Activated naive CD4-positive, alpha-beta T cell treated with anti-CD3 and anti-CD28 coated beads, Interleukin-2, amount 50 U/mL, for 24 hours (primary cell): ENCODE results near the gene RTN4.
"Not testable (repeated sequence)": the region's sequence is repeated elsewhere in the genome, so short reads cannot be mapped to it uniquely, and the experiment has no call there.

ENCODE experiments used
- H3K27ac Mint-ChIP-seq: one replicate; pipeline ENCODE4 v1.8.0; 2021; ENCODE audit warnings: mild to moderate bottlenecking, mixed read lengths
- H3K27me3 Mint-ChIP-seq: one replicate; pipeline ENCODE4 v1.8.0; 2021; ENCODE audit warnings: mixed read lengths
- H3K36me3 Mint-ChIP-seq: one replicate; pipeline ENCODE4 v1.8.0; 2021; ENCODE audit warnings: mixed read lengths
- H3K4me1 Mint-ChIP-seq: one replicate; pipeline ENCODE4 v1.8.0; 2021; ENCODE audit warnings: mixed read lengths
- H3K4me3 Mint-ChIP-seq: one replicate; pipeline ENCODE4 v1.8.0; 2021; ENCODE audit warnings: mild to moderate bottlenecking, mixed read lengths
- H3K9me3 Mint-ChIP-seq: one replicate; pipeline ENCODE4 v1.8.0; 2021; ENCODE audit warnings: mixed read lengths

RTN4 gene, protein sequence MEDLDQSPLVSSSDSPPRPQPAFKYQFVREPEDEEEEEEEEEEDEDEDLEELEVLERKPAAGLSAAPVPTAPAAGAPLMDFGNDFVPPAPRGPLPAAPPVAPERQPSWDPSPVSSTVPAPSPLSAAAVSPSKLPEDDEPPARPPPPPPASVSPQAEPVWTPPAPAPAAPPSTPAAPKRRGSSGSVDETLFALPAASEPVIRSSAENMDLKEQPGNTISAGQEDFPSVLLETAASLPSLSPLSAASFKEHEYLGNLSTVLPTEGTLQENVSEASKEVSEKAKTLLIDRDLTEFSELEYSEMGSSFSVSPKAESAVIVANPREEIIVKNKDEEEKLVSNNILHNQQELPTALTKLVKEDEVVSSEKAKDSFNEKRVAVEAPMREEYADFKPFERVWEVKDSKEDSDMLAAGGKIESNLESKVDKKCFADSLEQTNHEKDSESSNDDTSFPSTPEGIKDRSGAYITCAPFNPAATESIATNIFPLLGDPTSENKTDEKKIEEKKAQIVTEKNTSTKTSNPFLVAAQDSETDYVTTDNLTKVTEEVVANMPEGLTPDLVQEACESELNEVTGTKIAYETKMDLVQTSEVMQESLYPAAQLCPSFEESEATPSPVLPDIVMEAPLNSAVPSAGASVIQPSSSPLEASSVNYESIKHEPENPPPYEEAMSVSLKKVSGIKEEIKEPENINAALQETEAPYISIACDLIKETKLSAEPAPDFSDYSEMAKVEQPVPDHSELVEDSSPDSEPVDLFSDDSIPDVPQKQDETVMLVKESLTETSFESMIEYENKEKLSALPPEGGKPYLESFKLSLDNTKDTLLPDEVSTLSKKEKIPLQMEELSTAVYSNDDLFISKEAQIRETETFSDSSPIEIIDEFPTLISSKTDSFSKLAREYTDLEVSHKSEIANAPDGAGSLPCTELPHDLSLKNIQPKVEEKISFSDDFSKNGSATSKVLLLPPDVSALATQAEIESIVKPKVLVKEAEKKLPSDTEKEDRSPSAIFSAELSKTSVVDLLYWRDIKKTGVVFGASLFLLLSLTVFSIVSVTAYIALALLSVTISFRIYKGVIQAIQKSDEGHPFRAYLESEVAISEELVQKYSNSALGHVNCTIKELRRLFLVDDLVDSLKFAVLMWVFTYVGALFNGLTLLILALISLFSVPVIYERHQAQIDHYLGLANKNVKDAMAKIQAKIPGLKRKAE

DNA sequence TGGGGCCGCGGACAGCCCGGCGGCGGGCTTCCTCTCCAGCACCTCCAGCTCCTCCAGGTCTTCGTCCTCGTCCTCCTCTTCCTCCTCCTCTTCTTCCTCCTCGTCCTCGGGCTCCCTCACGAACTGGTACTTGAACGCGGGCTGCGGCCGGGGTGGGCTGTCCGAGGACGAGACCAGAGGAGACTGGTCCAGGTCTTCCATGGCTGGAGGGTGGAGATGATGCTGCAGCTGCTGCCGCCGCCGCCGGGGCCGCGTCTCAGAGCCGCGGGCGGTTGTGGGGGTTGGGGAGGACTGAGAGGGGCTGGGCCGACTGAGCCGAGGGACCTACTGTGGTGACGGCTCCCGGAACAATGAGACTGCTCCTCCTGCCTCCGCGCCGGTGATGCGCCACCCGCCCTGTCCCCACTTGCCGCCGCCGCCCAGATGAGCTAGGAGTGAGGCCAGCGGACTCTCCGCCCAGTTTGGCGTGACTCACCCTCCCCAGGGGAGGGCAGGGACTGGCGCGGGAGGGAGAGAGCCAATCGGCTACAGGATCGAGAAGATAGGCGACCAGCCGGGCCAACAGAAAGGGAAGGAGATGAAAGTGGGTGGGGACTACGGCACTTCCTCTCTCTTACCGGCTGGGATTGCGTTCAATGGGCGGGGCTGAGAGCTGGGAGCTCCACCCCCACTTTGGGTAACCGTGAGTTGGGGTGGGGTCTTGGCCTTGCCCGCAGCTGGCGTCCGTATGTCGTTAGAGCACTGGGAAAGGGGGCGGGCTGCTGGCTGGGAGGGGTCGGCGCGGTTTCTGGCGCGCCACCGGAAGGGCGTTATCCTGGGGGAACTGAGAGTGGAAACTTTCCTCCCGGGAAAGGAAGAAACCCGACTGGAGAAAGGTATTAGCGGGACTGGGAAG lies at the start of gene RTN4:
Gene RTN4 (minus strand): TSS at position 352 of the 895 bp plus-strand sequence. CDS start 151 bp downstream, at position 201.
- Mint-ChIP-seq H3K27ac (peak within 1 kb of the TSS; percentile 100), H3K27me3 (no peaks in the 10 kb centered on the region), H3K9me3 (no peaks in the 10 kb centered on the region), H3K4me1 (peaks cover 76% of the 10 kb centered on the region), H3K4me3 (peak within 1 kb of the TSS; percentile 100), H3K36me3 (no peaks in the 10 kb centered on the region)

DNA sequence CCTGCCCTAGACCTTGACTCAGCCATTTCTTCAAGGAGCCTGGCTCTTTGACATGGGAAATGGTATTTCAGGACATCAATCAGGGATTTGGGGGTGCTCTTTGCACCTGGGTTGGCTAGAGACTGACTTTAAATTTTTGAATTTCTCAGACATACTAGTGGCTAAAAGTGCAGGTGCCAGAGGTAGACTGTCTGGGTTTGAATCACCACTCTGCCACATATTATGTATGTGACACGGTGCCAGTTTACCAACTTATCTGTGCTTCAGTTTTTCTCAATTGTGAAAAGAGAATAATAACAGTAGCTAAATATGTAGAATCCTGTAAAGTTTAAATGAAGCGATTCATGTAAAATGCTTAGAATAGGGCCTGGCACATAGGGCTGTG lies 49.2 kb upstream of the RTN4 start:
- H3K27me3 Mint-ChIP-seq: no peaks in the 10 kb centered on the region
- no peaks in the 10 kb centered on the region for H3K36me3 Mint-ChIP-seq
- no peaks in the 10 kb centered on the region for H3K9me3 Mint-ChIP-seq
- H3K27ac Mint-ChIP-seq: peak overlapping the region; percentile 76
- H3K4me1 Mint-ChIP-seq: peaks cover 13% of the 10 kb centered on the region
- no peak overlapping the region for H3K4me3 Mint-ChIP-seq

DNA sequence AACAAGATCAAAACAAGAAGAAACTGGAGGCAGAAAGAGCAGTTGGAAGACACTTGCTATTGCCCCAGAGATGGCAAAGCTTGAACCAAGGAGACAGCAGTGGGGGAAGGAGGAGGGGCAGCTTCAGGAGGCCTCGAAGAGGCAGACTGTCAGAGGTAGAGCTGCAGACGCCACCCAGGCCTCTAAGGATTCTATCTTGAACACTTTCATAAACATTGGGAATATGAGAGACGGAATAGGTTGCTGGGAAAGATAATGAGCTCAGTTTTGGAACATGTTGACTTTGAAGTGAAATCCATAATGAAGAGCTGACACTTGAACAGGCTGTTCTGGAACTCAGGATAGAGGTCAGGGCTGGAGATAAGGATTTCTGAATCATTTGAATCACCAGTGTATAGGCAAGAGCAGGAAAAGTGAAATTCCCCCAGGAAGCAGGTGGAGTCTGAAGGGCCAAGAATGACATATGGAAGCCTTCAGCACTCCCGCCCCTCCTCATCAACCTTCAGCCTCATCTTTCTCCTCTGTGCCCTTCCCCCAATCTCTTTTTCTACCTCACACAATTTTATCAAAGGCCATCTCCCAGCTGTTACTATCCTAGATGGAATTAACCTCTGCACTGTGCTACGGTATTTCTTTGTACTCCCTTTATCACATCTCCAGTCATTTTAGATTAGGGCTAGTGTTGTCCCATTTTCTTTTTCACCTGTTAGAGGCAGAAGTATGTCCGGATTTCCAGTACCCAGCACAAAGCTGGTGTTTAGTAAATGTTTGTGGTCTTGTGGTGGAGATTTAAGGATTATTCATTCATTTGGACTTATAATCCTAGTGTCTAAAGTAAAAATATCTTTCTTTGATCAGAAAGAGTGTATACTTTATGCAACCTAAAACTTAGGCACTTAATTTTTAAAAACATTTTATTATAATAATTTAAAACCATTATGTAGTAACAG lies 47.5 kb upstream of the RTN4 start:
- H3K4me1 Mint-ChIP-seq: peaks cover 16% of the 10 kb centered on the region
- H3K9me3 Mint-ChIP-seq: no peaks in the 10 kb centered on the region
- H3K27ac Mint-ChIP-seq: no peak overlapping the region
- no peaks in the 10 kb centered on the region for H3K27me3 Mint-ChIP-seq
- H3K36me3 Mint-ChIP-seq: no peaks in the 10 kb centered on the region
- H3K4me3 Mint-ChIP-seq: no peak overlapping the region

DNA sequence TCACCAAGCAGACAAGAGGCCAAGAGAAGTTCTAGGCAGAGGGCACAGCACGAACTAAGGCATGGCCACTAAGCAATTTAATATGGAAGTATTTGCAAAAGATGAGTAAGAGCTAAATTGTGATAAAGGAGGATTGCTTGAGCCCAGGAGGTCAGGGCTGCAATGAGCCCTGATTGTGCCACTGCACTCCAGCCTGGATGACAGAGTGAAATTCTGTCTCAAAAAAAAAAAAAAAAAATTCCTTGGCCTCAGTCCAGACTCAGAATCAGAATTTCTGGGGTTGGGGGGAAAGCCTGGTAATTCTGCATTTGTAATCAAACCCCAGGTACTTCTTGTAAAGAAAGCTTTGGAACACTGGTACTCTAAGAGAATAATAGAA lies 46.8 kb upstream of the RTN4 start:
- Mint-ChIP-seq H3K27ac (no peak overlapping the region), H3K4me3 (no peak overlapping the region), H3K36me3 (no peaks in the 10 kb centered on the region), H3K27me3 (no peaks in the 10 kb centered on the region), H3K9me3 (no peaks in the 10 kb centered on the region), H3K4me1 (peaks cover 20% of the 10 kb centered on the region)

DNA sequence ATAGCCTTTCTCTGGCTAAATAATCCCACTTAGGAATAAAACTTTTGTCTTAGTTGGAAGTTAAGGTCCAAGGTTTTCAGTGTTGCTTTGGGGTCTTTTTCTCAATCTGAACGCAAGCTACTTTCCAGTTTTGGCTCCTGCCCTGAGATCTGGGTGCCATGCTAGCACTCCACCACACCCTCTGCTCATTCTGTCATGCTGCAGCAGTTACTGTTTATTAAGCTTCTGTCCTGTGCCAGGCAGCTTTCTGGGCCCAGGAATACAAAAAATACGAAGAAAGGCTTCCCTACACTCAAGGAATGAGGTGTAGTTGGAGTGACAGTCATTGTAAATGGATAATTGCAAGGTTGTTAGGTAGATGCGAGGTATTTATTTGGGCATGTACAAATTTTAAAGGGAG lies 46.3 kb upstream of the RTN4 start:
- H3K4me1 Mint-ChIP-seq: peaks cover 20% of the 10 kb centered on the region
- no peaks in the 10 kb centered on the region for H3K9me3 Mint-ChIP-seq
- no peak overlapping the region for H3K4me3 Mint-ChIP-seq
- no peaks in the 10 kb centered on the region for H3K27me3 Mint-ChIP-seq
- no peaks in the 10 kb centered on the region for H3K36me3 Mint-ChIP-seq
- H3K27ac Mint-ChIP-seq: no peak overlapping the region

DNA sequence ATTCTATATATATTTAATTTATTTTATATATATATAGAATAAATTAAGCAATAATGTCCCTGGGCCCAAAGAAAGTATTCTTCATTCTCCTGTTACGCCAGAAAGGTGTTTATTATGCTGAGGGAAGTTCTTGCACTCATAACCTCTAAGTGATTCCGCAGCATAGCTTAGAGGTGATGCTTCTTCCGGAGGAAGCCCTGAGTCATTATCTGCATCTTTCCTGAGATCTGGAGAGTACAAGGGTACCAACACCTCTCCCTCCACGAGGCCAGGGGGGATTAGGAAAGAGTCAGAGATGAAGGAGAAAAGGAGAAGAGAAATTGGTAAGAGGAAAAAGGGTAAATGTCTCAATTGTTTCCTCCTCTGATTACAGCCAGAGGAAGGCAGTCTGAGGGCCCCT lies 43.1 kb upstream of the RTN4 start:
- Mint-ChIP-seq H3K9me3 (no peaks in the 10 kb centered on the region), H3K4me3 (no peak overlapping the region), H3K27ac (no peak overlapping the region), H3K4me1 (peaks cover 7% of the 10 kb centered on the region), H3K27me3 (no peaks in the 10 kb centered on the region), H3K36me3 (peaks cover 2% of the 10 kb centered on the region)

DNA sequence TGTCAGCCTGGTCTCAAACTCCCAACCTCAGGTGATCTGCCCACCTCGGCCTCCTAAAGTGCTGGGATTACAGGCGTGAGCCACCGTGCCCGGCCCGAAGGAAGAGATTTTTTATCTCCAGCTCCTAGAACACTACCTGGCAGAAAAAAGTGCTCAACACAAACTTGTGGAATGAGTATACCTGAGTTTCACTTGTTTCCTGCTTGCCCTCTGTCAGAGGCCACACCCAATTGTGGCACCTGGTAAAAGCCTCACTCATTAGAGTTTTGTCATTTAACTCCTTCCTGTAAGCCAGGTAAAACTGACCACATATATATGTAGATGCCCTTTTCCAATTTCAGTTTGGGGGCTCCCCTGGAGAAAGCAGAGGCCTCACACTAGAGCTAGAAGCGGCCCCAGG lies 42.2 kb upstream of the RTN4 start:
- no peak overlapping the region for H3K27ac Mint-ChIP-seq

DNA sequence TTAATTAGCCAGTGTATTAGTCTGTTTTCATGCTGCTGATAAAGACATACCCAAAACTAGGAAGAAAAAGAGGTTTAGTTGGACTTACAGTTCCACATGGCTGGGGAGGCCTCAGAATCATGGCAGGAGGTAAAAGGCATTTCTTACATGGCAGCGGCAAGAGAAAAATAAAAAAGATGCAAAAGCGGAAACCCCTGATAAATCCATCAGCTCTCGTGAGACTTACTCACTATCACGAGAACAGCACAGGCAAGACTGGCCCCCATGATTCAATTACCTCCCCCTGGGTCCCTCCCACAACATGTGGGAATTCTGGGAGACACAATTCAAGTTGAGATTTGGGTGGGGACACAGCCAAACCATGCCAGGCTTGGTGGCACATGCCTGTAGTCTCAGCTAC lies 41.4 kb upstream of the RTN4 start:
- H3K9me3 Mint-ChIP-seq, H3K4me3 Mint-ChIP-seq, H3K27me3 Mint-ChIP-seq, H3K36me3 Mint-ChIP-seq, H3K27ac Mint-ChIP-seq, H3K4me1 Mint-ChIP-seq: not testable (repeated sequence)

More for the DNA sequence above, 42.2 kb upstream of the RTN4 start:
- Mint-ChIP-seq H3K9me3 (no peaks in the 10 kb centered on the region), H3K4me1 (peaks cover 7% of the 10 kb centered on the region), H3K36me3 (peaks cover 2% of the 10 kb centered on the region), H3K27me3 (no peaks in the 10 kb centered on the region), H3K4me3 (no peak overlapping the region)

DNA sequence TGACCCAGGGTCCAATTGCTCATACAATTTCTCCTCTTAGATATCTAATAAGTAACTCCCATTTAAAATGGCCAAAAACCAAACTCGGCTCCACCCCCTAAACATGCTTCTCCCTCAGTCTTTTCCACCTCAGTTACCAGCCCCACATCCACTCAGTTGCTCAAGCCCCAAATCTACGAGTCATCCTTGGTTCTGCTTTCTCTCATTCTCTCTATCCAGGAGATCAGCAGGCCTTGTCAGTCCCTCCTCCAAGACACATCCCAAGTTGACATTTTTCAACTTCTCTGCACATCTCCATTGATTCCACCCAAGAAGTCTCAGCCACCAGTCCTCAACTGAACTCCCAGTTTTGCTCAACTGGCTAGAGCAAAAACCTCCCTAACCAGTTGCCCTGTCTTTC lies 40.5 kb upstream of the RTN4 start:
- Mint-ChIP-seq H3K4me3 (no peak overlapping the region), H3K4me1 (peaks cover 7% of the 10 kb centered on the region), H3K9me3 (no peaks in the 10 kb centered on the region), H3K36me3 (peaks cover 2% of the 10 kb centered on the region), H3K27ac (no peak overlapping the region), H3K27me3 (no peaks in the 10 kb centered on the region)

DNA sequence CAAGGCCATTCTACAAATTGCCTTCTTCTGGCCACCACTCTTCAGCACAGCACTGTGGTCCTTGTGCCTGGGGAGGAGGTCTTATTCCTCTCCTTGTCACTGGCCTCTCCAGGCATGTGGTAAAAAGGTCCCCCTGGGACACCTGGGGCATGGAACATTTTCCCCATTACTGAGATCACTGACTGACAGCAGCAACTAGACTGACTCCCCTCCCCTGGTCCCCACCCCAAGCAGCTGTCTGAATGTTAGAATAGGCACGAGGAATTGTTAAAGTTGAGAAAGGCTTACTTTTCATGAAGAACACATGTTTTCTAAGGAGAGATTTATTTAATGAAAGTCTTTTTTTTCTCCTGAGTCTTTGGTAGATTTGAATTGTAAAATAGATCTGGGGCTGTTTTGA lies 39.5 kb upstream of the RTN4 start:
- Mint-ChIP-seq H3K27ac (no peak overlapping the region), H3K4me3 (no peak overlapping the region), H3K27me3 (no peaks in the 10 kb centered on the region), H3K36me3 (peaks cover 2% of the 10 kb centered on the region), H3K9me3 (no peaks in the 10 kb centered on the region), H3K4me1 (peaks cover 7% of the 10 kb centered on the region)

DNA sequence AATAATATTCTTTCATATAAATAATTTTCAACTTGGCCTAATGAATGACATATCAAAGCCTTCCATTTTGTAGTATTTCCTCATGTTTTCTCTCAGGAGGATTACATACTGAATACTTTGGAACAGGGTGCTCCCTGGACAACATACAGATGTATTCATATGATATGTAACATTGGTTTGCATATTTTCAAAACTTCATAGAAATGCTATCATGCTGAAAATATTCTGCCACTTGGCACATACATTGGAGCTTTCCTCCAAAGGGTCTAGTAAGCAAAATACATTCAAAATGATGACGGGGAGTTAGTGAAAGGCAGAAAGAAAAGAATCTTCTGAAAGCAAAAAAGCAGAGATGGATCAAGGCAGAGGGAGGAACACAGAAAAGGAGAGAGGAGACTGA lies 38.1 kb upstream of the RTN4 start:
- no peak overlapping the region for H3K4me3 Mint-ChIP-seq
- H3K9me3 Mint-ChIP-seq: no peaks in the 10 kb centered on the region
- H3K4me1 Mint-ChIP-seq: peaks cover 7% of the 10 kb centered on the region
- H3K27me3 Mint-ChIP-seq: no peaks in the 10 kb centered on the region
- no peak overlapping the region for H3K27ac Mint-ChIP-seq
- H3K36me3 Mint-ChIP-seq: peaks cover 2% of the 10 kb centered on the region

DNA sequence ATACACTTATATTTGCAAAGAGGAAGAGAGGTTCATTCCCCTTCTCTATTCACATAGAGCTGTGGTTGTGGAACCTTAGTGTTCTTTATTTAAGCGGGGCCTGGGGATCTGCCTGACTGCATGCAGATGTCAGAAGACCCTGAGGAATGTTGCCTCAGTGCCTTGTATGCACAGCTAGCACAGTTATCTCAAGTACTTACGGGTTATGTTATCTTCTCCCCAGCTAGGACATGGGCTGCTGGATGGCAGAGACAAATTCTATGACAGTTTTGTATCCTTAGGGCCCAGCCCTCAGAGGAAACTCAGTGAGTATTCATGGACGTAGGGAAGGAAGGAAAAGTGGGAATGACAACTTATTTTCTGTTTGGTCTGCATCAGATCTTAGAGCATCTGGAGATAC lies 37.7 kb upstream of the RTN4 start:
- Mint-ChIP-seq H3K4me1 (peaks cover 6% of the 10 kb centered on the region), H3K27me3 (no peaks in the 10 kb centered on the region), H3K9me3 (no peaks in the 10 kb centered on the region), H3K27ac (no peak overlapping the region), H3K4me3 (no peak overlapping the region), H3K36me3 (peaks cover 2% of the 10 kb centered on the region)

DNA sequence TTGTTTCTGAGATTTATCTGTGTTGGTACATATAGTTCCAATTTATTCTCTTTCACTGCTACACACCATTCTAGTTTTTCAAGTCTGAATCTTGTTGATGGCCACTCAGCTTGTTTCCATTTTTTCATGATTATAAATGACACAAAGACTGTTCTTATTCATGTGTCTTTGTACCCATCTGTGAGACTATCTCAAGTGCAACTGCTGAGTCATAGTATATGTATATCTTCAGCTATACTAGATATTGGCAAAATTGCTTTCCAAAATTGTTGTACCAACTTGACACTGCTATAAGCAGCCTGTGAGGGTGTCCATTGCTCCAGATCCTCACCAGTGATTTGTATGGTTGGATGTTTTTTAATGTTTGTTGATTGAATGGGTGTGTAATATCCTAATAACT lies 37.2 kb upstream of the RTN4 start:
- no peak overlapping the region for H3K4me3 Mint-ChIP-seq
- H3K27ac Mint-ChIP-seq: no peak overlapping the region
- no peaks in the 10 kb centered on the region for H3K27me3 Mint-ChIP-seq
- H3K4me1 Mint-ChIP-seq: peaks cover 2% of the 10 kb centered on the region
- H3K36me3 Mint-ChIP-seq: peaks cover 2% of the 10 kb centered on the region
- H3K9me3 Mint-ChIP-seq: no peaks in the 10 kb centered on the region
